Endothelial cell of hepatic sinusoid (primary cell): ENCODE data around the gene CDKAL1.
"Not testable (repeated sequence)": the region's sequence is repeated elsewhere in the genome, so short reads cannot be mapped to it uniquely, and the experiment has no call there.

Experiments
- in situ Hi-C: cut with HindIII; loops from 2 replicates; pipeline ENCODE4 v1.10.0; 2017; ENCODE audit warnings: low sequenced_read_pairs

CDKAL1 gene

DNA sequence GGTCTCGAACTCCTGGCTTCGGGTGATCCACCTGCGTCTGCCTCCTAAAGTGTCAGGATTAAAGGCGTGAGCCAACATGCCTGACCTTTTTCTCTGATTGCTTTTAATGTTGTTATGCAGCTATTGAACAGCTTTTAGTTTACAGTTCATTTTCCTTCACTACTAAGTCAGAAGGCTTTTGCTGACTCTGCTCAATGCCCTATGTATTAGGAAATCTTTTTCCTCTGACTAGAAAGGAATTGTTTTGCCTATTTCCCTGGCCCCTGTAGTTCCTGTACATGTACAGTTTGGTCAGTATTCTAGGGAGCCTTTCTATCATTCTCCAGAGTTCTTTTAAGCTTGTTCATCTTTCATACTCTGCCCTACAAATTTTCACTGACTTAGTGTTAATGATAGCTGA, 280.2 kb downstream of the CDKAL1 start:
- in situ Hi-C loops, result no loop called here

DNA sequence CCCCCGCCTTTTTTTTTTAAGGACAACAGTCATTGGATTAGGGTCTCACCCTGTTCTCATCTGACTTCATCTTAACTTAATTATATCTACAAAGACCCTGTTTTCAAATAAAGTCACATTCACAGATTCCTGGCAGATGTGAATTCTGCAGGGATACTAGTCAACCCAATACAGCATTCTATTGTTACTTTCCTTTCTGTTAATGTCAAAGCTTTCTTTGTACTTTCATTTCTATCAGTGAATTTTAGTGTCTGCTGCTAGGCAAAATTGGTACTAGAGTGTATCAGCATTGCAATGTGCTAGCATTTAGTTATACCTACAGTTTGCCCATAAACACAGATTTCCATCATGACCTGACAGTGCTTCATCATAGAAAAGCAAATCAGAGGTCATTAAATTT, 281.9 kb downstream of the CDKAL1 start:
- in situ Hi-C loops, result no loop called here

DNA sequence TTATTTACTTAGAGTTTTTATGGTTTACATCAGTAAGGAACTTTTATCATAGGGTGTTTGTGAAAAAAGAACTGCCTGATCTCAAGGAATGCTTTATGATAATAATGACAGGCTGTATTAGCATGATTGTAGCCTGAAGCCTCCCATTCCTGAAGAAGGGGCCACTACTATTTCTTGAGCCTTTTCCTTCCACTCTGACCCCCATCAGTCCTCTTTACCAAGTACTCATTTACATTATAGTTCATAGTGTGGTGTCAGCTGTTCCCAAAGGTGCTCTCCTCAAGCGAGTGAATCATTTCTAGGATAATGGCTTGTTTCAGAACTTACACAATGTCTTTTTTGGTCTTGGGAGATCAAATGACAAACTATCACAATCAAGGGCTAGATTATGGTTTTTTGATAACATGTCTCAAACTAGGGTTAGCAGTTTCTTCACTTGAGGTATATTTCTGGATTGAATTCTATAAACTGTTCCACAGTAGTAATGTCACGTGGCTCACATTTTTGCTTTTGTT, 283.6 kb downstream of the CDKAL1 start:
- in situ Hi-C loops, result no loop called here

DNA sequence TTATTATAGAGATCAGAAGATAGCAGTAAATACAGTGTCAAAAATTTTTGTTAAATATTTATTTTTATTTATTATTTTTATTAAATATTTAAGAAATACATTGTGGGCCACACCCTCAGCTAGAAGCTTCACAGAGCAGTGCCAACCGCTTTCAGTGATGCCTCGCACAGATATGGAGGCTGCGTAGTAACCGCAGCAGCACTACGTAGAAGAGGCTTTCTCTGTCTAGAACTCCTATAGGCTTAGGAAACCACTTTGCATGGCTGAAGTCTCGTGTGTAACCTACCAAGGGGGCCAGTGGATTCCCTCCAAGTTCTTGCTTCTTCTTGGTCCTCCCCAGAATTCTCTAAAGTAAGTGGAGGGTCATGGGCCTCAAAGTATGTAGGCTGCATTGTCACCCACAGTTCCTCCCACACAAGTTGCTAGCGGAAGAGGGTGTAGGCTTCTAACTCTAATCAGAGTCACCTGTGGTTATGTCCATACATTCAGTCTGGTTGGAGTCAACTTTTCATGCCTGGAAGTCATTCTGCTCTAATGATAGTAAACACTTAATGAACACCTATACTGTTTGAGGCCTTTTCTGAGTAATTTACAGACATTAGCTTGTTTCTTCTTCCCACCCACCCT, 285.6 kb downstream of the CDKAL1 start:
- in situ Hi-C loops, result no loop called here

DNA sequence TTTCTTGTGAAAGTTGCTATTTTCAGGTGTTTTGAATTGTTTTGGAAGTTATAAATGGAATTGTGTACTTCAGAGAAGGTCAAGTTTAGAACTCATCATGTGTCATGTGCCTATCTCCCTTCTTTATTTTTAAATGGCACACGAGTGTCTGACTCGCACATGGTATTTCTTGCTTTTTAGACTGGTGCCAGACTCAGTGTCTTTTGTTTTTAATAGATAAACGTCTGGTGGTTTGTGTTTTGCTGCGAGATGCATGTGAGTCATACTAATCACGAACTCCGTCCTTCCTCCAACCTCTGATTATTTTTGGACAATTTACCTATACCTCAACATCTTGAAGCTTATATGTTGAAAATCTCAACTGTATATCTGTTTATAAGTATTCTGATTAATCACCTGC, 292.1 kb downstream of the CDKAL1 start:
- in situ Hi-C loops, result no loop called here

DNA sequence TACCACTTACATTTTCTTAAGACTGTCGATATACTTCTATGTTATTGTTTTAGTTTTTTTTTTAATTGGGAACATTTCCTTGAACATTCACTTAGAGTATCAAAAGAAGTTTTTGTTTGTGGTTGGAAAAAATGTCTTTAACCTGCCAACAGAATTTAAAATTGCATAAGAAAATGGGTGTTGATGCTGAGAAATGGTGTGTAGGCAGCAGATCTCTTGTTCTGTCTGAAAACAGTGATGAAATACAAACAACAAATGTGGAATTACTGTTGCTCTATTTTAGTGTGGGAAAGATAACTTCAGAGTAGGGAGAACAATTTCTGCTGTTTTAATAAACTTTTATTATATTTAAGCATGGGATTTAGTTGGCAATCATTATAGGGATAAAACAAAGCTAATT, 293.5 kb downstream of the CDKAL1 start:
- in situ Hi-C loops, result no loop called here

DNA sequence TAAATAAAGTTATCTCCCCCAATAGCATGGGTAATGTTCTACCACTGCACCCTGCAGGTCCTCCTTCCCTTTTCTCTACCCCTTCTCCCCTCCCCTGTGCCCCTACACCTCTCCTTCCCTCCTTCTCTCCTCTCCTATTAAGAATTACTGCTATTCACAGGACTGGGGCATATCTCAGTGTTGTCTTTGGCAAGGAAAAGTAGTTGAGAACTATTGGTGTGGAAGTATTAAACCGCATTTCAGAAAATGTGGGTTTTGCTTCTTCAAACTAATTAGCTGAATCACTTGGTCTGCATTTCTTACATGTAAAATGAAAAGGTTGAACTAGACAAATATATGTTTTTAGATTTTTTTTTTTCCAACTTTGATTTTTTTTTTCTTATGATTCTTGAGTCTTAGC, 296.3 kb downstream of the CDKAL1 start:
- in situ Hi-C loops, result no loop called here

DNA sequence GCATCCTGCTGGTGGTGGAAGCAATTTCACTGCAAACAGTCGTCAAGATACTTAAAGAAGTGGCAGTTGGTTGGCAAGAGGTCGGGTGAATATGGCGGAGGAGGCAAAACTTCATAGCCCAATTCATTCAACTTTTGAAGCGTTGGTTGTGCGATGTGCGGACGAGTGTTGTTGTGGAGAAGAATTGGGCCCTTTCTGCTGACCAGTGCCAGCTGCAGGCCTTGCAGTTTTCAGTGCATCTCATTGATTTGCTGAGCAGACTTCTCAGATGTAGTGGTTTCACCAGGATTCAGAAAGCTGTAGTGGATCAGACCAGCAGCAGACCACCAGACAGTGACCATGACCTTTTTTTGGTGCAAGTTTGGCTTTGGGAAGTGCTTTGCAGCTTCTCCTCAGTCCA, 297.0 kb downstream of the CDKAL1 start:
- in situ Hi-C loops, result not testable (repeated sequence)

DNA sequence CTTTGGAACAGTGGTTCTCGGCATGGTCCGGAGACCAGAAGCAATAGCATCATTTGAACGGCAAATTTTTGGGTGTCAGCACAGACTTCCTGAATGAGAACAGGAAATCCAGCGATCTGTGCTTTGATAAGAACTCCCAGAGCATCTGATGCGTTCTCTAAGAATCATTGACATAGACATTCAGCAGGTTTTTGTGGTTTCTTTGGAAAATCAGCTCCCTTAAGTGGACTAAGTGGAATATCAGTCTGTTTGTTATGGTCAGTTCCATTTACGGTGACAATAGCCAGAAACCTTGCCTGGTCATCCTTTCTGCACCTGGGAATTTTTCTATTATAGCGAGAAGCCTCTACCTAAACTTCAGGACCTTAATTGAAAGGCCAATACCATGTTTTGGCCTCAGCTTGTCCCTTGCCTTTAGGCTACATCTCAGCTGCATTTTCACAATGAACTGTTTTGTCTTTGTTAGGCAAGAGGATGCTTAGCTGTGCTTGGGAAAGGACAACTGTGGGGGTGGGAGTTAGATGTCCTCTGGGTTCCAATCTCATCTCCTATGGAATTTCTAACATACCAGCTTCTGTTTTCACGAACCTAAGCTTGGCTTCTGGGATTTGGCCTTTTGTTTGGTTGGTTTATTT, 299.7 kb downstream of the CDKAL1 start:
- in situ Hi-C loops, result no loop called here

DNA sequence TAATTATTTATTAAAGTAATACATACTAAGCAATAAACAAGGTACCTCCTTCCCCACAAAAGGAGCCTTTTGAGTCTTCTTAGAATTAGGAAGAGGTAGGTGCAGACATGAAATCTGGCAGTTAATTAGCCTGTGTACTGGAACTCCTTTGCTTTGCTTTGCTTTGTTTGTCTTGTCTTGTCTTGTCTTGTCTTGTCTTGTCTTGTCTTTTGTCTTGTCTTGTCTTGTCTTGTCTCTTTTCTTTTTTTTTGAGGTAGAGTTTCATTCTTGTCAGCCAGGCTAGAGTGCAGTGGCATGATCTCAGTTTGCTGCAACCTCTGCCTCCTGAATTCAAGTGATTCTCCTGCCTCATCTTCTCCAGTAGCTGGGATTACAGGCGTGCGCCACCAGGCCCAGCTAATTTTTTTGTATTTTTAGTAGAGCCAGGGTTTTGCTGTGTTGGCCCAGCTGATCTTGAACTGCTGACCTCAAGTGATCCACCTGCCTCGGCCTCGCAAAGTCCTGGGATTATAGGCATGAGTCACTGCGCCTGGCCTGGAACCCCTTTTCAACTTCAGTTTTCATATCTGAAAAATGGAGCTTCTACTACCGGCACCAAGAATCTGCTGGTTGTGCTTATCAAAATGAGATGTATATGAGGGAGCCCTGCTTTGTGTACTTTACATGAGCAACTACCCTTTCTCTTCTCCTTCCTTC, 301.2 kb downstream of the CDKAL1 start:
- in situ Hi-C loops, result no loop called here

DNA sequence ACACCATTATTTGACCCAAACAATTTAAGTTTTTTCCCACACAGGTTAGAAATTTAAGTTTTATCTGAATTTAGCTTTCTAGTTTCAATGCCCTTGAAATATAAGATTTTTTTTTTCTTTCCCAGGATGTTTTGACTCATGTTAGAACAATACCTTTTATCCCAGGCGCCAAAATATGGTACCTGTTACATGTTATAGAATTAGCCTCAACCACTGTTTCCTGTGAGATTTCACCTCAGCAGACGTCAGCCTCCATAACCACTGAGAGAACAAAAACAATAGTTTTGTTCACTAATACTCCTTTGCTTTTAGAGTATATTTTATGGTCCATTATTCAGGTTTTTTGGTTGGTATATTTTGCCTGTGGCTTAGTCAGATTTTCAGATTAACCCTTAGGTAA, 302.9 kb downstream of the CDKAL1 start:
- in situ Hi-C loops, result no loop called here

DNA sequence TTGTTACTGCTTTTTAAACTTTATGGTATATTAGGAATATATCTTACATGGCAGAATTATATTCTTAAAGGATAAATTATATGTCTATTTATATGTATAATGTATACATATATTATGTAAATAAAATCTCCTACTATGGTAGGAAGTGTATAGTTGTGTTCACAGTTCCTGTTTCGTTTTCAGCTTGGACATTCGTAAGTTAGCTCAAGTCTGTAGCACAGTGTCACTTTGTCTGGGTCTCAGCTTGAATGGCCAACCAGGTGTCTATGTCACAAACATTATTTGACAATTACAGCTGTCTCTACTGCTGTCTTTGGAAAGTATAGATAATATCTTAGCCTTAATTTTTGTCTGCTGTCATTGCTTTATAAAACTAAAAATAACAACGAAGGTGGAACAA, 303.9 kb downstream of the CDKAL1 start:
- in situ Hi-C loops, result no loop called here

DNA sequence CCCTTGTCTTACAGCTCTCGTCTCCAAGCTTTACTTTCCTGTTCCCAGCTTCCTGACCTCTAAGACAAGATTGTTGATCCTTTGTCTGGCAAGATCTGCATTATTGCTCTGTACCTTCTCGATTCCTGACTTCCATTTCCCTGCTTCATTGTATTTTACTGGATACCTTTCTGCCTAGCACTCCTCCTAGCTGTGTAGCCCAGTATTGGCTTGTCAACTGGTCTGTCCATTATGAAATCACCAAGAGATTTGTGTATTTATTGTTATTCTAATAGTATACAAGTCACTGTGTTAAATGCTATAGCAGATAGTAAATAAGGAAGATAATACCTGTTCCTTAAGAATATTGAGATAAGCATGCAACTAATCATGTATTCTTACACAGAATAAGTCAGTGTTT, 305.4 kb downstream of the CDKAL1 start:
- in situ Hi-C loops, result no loop called here

DNA sequence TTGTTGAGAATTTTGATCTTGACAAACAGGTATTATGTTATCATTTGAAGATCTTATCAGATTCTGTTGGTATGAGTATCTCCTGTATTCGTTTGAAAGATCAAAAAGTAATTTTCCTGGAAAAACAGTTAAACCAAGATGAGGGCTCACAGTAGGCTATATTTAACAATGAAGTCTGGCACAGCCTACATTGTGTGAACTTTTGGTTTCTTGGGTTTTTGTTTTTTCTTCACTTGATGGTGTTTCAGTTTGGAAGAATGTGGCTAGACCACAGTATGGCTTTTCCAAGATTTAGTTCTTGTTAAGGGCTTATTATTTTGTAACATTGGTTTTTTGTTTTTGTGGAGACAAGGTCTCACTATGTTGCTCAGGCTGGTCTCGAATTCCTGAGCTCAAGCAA, 306.4 kb downstream of the CDKAL1 start:
- in situ Hi-C loops, result no loop called here

DNA sequence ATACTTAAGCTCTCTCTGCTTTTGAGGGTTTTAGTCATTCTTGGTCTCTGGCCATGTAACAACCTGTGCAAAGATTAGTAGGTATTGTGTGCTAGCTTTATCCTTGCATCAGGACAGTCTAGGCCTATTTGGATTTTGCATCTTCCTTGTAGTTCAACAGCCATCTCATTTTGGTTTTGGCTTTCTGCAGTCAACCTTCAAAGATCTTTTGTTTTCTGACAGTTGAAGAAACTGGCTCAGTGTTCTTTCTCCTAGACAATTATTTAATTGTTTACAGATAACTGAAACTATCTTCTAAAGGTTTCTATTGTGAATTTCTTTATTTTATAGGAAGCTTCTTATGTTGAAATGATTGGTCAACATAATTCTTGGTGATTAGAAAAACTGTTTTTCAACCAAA, 307.5 kb downstream of the CDKAL1 start:
- in situ Hi-C loops, result no loop called here

DNA sequence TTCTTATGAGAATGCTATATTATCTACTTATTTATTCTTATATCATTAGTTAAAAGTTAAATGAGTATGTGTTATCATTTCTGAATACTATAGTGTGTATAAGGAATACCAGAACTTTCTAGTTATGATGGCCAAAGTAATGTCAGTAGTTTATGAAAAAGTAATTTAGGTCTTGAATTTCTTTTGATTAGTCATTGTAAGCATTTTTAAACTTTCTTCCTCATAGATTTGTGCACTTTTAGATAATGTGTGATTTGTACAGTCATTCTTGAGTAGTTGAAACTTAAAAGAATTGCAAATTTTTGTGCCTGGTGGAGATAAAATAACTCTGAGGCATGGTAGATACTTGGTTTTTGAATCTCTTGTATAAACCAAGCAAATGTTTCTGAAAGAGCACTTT, 311.3 kb downstream of the CDKAL1 start:
- in situ Hi-C loops, result no loop called here

DNA sequence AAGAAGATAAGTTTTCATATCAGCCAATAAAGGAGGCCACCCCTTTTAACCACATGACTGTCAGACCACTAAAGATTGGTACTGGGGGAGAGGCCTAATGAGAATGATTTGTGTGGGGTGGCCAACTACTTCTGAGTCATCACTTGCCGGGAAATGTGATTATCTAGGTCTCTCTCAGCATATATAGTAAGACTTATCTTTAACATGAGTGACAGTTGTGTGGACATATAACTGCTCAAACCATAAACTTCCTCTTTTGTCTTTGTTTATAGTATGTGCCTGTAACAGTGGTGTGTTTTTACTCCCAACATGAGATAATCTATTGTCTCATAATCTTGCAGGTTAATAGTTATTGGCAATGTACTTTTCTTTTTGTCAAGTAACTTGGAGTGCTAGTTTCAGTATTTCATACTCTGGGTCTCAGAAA, 312.4 kb downstream of the CDKAL1 start:
- in situ Hi-C loops, result no loop called here

DNA sequence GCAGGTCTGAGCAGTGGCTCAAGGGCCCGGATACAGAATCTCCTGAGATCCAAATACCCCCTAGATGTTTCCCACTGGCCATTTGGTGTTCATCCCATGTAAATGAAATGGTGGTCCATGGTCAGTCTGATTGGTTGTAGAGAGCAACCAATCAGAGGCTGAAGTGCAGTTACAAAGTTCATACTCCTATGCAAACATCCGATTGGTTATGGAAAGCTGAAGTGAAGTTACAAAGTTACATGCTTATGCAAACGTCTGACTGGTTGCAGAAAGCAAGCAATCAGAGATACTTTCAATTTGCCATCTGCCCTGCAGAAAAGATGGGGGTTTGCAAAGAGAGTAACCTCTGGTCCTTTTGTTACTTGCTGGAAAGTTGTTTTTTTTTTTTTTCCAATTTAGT, 313.6 kb downstream of the CDKAL1 start:
- in situ Hi-C loops, result no loop called here

DNA sequence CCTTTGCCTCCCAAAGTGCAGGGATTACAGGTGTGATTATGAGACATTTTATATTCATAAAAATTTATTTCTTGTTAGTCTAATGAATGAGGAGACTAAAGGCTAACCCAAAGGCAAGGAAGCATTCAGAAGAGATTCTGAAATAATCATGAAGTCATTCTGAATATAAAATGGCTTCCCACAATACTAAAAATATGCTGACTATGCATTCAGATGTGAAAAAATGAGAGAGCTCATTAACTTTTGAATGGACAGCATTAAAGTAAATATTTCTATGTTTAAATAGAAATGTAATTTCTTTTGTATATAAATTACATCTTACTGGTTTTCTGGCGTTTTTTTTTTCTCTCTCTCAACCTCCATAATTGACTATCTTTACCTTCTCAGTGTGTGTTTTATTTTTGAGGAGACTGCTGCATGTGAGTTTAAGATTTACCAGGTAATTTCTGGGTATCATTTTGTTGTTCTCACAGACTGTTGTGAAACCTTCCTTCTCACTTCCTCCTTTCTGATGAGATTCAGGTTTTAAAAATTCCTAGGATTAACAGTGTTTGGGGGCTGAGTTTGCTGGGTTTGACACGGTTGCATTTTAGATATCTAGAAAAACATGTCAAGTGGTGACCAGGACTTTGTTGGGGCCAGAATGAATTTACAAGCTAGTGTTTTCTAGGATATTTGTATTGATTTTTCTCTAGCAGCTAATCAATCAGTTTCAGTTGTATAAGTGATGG, 316.6 kb downstream of the CDKAL1 start:
- in situ Hi-C loops, result no loop called here

DNA sequence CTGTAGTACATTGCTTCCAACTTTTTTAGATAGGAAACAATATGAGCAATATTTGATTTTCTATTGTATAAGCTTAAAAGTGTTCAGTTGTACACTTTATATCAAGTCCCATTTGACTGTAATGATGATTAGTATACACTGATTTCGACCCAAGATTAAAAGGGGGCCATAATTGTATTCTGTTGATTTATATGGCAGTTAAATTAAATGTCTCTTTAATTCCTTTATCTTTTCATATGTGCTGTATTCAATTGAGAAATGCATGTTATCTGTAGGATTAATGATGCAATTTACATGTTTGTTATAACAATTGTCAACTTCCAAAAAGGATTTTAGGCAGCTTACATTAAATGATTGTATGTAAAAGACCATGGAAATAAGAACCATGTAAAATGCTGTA, 317.5 kb downstream of the CDKAL1 start:
- in situ Hi-C loops, result no loop called here

DNA sequence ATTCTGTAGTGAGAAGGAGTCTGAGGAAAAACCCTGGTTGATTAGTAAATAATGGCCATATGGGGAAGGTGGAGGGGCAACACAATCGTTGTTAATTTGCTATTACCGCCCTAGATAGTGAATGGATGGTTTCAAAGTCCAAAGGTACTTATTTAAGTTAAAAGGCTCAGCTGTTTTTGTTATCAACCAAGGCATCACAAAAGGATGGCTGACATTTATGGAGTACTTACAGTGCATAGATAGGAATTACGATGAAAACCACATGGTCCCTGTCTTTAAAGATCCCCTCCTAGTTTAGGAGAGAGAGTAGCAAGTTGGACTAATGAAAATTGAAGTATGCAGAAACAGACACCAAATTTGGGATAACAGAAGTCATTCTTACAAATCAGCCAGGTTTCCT, 319.6 kb downstream of the CDKAL1 start:
- in situ Hi-C loops, result no loop called here
